GM12865 (cell line): ENCODE measurements around the gene ALG1L2.
A peak's percentile ranks its signal among the peaks of the same experiment; 100 is the strongest.
"Not testable (repeated sequence)": the region's sequence is repeated elsewhere in the genome, so short reads cannot be mapped to it uniquely, and the experiment has no call there.

Experiments
- DNase-seq: peaks from one replicate; pipeline ENCODE4 v3.0.0; 2010; ENCODE audit warnings: low read depth
- H3K4me3 ChIP-seq: 2 replicates; pipeline ENCODE4 v1.5.1; 2011; ENCODE audit warnings: mild to moderate bottlenecking, low read depth, low read length, control low read depth
- TF ChIP-seq, protein P1 (sequence below): IDR thresholded peaks from 2 replicates; pipeline ENCODE4 v1.5.1; 2011; ENCODE audit warnings: low read length, control low read depth, low read depth, inconsistent platforms; ENCODE audit not compliant: insufficient read depth; ENCODE audit errors: missing control alignments

The ALG1L2 gene

DNA sequence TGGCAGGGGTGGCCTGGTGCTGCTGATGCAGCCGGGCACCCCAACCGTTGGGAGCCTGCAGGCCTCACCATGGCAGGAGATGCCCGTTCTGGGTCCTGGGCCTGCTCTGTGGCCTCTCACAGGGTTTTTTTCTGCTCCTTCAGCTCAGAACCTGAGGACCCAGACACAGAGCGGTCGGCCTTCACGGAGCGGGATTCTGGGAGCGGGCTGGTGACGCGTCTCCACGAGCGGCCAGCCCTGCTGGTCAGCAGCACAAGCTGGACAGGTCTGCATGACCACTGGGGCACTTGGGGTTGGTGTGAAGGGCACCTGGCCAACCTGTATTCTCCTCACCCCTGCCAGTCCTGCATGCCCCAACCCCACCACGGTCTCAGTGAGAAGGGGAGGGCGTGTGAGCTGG is 10.3 kb downstream of the ALG1L2 start:
- no peak for DNase-seq
- TF ChIP-seq, protein P1, sequence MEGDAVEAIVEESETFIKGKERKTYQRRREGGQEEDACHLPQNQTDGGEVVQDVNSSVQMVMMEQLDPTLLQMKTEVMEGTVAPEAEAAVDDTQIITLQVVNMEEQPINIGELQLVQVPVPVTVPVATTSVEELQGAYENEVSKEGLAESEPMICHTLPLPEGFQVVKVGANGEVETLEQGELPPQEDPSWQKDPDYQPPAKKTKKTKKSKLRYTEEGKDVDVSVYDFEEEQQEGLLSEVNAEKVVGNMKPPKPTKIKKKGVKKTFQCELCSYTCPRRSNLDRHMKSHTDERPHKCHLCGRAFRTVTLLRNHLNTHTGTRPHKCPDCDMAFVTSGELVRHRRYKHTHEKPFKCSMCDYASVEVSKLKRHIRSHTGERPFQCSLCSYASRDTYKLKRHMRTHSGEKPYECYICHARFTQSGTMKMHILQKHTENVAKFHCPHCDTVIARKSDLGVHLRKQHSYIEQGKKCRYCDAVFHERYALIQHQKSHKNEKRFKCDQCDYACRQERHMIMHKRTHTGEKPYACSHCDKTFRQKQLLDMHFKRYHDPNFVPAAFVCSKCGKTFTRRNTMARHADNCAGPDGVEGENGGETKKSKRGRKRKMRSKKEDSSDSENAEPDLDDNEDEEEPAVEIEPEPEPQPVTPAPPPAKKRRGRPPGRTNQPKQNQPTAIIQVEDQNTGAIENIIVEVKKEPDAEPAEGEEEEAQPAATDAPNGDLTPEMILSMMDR = no peak
- no peak overlapping the region for H3K4me3 ChIP-seq

DNA sequence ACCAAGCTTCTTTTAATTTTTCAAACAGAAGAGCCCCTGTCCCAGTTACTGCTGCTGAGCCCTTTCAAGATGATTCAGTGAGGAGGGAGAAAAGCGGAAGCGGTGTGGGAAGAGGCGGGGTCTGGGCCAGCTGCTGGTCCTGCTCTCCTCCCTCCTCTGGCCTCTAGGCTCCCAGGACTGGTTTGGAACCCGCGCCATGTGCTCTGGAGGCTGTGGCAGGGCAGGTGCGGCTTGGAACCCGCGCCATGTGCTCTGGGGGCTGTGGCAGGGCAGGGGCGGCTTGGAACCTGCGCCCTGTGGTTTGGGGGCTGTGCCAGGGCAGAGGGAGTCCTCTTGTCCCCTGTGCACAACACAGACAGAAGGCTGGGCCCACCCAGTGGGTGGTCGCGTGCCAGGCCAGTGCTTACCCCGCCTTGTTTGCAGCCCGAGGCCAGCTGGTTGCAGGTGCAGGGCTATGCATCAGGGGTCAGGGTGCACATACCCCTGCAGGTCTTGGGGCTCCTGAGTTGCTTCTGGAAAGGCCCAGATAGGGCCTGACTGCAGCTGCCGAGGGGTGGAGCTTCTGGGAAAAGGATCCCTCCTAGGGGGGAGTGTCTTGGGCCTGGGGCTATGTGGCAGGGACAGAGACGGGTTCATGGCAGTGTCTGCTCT is 12.2 kb downstream of the ALG1L2 start:
- peak; percentile 78 for DNase-seq
- peak overlapping the region; percentile 50 for H3K4me3 ChIP-seq
- TF ChIP-seq, protein P1 = no peak

DNA sequence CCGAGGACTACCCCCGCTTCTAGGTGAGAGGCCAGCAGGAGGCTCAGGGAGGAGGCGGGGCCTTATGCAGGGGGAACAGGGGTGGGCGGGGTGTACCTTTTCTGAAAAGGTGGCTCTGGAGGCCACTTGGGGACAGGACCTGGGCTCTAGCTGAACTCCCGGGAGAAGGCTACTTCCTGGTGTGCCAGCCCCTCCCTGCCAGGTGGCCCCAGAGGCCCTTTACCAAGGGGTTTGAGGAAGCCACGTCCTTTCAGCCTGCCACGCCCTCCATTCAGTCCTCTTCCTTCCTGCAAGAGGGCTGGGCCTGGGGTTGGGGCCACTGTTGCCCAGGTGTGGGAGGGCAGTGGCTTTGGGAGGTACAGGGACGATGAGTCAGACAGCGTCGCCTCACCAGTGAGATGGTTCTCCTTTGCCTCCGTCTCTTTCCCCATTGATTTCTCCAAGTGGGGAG is 12.9 kb downstream of the ALG1L2 start:
- DNase-seq = peak; percentile 35
- H3K4me3 ChIP-seq = peak overlapping the region; percentile 50; the same call in 1 of the 2 replicates

DNA sequence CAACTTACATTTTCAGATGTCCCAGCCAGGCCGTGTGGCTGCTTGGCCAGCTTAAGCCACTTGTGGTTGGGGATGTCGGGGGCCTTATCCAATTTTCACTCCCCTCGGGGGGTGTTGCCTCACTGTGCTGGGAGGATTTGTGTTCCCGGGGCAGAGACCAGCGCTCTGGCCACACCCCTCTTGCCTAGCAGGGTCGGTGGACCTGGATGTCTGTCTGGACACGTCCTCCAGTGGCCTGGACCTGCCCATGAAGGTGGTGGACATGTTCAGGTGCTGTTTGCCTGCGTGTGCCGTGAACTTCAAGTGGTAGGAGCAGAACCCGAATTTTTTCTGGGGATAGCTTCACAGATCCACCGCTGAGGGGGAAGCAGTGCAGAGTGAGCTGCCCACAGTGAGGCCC is 14.2 kb downstream of the ALG1L2 start:
- peak; percentile 41 for DNase-seq
- H3K4me3 ChIP-seq = not testable (repeated sequence)

DNA sequence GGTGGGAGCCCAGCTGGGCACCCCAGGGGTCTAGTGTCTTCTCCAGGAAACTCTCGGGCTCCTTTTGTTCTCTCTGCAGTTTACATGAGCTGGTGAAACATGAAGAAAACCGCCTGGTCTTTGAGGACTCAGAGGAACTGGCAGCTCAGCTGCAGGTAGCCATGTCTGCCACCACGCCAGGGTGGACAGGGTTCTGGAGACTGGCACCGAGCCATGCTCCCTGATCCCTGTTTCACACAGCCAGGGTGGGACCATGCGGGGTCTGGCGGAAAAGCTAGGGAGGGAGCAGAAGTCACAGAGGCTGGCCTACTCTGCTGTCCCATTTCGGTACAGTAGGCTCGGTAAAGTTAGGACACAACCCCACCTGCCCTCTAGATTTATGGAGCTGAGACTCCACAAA is 15.5 kb downstream of the ALG1L2 start:
- DNase-seq, H3K4me3 ChIP-seq: not testable (repeated sequence)

DNA sequence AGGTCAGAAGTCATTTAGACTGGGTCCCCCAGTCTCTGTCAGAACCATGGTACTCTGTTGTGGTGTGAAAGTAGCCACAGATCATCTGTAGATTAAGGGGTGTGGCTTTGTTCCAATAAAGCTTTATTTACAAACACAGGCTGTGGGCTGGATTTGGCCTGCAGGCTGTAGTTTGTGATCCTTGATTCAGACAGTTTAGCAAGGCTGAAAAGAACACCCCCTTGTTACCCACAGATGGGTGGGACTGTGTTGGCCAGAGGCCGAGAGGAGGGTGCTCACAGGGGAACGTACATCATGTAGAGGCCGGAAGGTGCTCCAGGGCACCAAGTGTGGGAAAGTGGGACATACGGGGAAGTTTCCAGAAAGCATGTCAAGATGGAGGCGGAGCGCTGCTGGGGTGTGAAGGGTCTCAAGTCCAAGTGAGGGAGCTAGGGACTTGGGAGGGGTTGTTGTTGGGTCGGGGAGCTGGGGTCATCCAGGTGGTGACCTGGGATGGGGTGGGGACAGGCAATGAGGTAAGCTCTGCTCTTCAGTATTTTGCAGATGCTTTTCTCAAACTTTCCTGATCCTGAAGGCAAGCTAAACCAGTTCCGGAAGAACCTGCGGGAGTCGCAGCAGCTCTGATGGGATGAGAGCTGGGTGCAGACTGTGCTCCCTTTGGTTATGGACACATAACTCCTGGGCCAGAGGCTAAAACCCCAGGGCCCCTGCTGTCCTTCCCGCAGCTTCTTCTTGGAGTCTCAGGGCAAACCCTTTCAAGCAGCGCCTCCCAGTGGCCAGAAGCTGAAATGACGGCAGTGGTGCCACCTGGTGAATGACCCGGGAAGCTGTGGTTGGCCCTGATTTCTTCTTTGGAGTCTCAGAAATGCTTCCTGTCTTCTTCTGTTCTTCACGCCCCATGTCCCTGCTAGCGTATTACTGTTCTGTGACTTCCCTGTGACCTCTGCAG is 16.3 kb downstream of the ALG1L2 start:
- TF ChIP-seq, protein P1 = peak; percentile 37
- H3K4me3 ChIP-seq, DNase-seq: not testable (repeated sequence)

DNA sequence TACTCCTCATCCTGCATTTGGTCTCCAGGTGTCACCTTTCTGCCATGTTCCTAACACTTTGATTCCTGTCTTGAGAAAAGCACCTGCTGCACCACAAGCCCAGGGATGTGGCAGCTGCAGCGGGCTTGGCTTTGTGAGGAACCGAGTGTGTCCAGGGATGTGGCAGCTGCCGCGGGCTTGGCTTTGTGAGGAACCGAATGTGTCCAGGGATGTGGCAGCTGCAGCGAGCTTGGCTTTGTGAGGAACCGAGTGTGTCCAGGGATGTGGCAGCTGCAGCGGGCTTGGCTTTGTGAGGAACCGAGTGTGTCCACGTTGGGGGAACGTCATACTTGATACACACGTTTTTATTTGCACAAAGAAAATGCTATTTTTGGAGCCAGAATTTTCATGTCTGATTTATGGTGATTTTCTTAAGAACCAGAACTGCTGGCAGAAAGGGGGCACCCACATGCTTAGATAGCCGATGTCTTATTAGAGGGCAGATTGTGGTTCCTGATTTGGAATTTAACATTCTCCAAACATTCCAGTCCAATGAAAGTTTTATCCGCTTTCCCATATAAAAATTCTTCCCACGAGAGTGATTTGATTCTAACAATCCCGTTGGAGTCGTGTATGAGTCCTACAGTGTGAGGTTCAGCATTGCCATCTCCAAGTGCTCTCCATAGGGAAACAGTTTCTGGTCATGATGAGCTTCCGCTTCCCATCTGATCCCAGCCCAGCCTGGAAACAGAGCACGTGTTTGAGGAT is 17.2 kb downstream of the ALG1L2 start:
- H3K4me3 ChIP-seq, DNase-seq: not testable (repeated sequence)

DNA sequence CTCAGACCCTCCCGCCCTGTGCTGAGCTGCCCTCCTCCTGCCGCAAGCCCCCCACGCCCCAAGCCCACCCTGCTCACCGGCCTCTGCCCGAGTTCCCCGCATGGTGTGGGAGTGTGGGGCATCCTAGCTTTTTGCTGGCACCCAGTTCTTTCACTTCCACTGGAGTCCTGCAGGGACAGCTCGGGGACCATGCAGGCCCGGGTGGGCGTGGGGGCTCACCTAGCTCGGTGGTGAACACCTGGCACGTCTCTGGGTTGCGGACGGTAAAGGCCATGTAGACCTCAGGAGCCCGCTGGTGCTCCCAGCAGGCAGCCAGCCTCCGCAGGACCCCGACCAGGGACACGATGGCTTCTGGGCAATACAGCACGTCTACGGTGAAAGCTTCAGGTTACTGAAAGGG is 20.9 kb downstream of the ALG1L2 start:
- H3K4me3 ChIP-seq = not testable (repeated sequence)

DNA sequence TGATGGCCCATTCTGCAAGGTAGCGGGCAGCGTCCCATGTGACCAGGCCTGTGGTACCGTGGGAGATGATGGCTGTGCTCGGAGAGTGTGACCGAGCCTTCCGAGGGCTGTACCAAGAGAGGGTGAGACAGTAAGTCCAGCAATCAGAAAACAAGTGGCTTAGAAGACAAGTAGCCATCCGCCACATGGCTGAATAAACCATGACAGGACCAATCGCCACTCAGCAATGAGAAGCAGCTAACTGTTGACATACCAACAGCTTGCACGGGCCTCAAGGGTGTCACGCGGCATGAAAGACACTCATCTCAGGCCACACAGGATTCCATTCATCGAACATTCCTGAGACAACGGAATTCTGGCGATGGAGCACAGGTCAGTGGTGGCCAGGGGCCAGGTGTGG is 22.6 kb downstream of the ALG1L2 start:
- not testable (repeated sequence) for H3K4me3 ChIP-seq, DNase-seq

More for the DNA sequence above, 20.9 kb downstream of the ALG1L2 start:
- not testable (repeated sequence) for DNase-seq

DNA sequence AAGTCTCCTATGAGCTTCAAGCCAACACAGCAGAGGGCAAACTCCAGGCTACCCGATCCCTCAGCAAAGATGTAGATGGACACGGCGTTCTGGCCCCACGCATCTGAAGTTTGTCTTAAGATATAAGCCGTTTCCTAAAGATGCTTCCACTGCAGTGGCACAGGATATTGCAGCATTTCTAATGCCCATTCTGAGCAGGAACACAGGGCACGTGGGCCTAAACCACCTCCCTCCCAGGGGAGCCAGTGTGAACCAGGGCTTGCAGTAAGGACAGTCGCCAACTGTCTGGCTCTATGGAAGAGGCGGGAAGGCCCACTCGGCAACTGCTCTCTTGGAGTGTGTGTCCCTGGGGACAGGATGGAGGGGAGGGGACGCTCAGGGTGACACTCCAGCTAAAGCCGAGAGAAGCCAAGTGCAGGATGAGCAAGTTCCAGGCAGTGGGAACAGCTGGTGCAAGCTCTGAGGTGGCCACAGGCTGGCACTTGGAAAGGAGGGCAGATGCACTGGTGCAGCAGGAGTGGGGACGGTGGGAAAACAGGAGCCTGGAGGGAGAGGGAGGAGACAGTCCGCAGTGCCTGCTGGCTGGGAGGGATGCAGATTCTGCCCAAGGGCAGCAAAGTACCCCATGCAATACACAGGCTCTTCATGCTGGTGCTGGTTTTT is 25.8 kb downstream of the ALG1L2 start:
- DNase-seq, H3K4me3 ChIP-seq: not testable (repeated sequence)

DNA sequence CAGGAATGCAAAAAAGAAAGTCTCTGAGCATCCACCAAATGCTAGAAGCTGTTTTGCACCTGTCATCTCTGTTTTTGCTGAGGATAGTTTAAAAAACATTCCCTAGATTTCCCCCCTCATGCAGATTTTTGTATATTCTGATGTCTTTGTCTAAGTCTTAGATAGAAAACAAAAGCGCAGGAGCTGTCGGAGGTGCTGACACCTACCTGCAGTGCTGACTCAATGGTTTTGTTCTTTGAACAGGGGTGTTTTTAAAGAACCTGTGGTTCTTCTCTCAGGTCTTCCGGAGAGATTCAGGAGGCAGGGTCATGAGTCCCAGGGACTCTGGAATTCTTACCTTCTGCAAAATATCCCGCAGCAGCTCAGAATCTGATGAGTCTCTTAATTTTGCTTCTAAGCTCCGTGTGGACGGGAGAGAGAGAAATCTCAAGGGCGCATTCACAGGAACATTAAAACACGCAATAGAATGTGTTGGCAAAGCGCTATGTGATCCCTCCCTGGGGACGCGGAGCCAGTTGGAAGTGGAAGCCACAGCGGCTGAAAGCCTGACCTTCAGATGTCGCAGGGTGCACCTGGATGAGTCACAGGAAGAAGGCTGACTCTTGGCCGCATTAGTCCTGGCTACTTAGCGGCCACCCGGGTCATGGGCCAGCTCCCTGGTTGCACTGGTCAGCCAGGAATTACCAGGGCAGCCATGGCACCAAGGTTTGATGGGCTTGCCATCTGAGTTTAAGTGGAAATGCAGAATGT is 27.4 kb downstream of the ALG1L2 start:
- not testable (repeated sequence) for H3K4me3 ChIP-seq, DNase-seq

DNA sequence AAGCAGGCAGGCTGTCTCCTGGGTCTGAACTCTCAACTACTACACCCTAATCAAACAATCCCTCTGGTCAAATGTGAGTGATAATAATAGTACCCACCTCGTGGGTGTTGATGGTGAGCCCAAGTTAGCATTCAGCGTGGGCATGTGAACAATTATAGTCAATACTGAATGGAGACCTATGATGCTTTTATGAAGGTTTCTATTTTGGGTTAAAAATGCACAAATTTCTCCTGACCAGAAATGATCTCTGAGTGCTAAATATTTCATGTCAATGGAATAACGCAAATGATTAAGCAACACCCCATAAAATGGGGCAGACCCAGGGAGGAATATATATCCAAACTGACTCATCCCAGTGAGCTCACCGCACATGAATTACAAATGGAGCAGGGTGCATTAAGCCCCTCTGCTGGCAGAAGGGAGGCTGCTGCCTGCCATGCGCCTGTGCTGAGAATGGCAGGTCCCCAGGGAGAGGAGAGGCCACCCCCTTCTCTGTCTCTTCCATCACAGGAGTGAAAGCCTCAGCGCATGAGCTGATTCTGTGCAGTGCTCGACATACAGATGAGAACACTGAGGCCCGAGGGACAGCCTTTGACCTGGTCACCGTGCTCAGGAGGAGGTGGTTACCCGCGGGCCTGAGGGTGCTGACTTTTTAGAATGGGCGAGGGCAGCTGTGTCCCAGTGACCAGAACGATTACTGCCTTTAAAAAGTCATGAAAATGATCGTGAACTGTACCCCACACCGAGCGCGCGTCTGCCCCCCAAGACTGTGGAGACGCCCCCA is 28.9 kb downstream of the ALG1L2 start:
- peak; percentile 49 for DNase-seq
- H3K4me3 ChIP-seq = peak overlapping the region; percentile 85
